Right atrium auricular region (tissue), 2 donors: Measurements from ENCODE around the gene ACTR3C. TPM values are rescaled to one million over a fixed set of nuclear protein-coding genes. Genes with fewer than 3 reads are reported as not detected.

Experiments
- DNase-seq: peaks from one replicate; pipeline ENCODE4 v3.0.0-alpha.2; 2019; ENCODE audit warnings: low spot score
- H3K27ac ChIP-seq, 2 donors: fragments of 200-600 bp; sonication (generic); 1 replicate in 1 of 2; 2 replicates in 1 of 2; pipeline ENCODE4 v1.5.1; 2016 to 2019
- H3K27me3 ChIP-seq, 2 donors: fragments of 200-600 bp; sonication (generic); one replicate each; pipeline versions ENCODE4 v1.5.1 to v1.6.0; 2017 to 2019
- H3K36me3 ChIP-seq: fragments of 200-600 bp; sonication (generic); one replicate; pipeline ENCODE4 v1.5.1; 2016
- H3K4me1 ChIP-seq, 2 donors: fragments of 200-600 bp; sonication (generic); one replicate each; pipeline versions ENCODE4 v1.5.1 to v1.6.0; 2017 to 2019
- H3K4me3 ChIP-seq, 2 donors: fragments of 200-600 bp; sonication (generic); 1 replicate in 1 of 2; 2 replicates in 1 of 2; pipeline ENCODE4 v1.5.1; 2017 to 2019; ENCODE audit warnings: mild to moderate bottlenecking in 1 of 2, moderate library complexity in 1 of 2
- H3K9me3 ChIP-seq, 2 donors: fragments of 200-600 bp; sonication (generic); one replicate each; pipeline ENCODE4 v1.5.1; 2019
- total RNA-seq, 2 donors: library from RNA; depleted of rRNA; stranded (reverse); fragments of >200 nt; gene quantifications; one replicate each; pipeline ENCODE4 v1.1.0, GENCODE V29; 2016
- TF ChIP-seq, protein P1 (sequence below), 2 donors: fragments of 200-600 bp; sonication (generic); IDR thresholded peaks; one replicate each; pipeline ENCODE4 v1.5.1; 2019; ENCODE audit warnings: antibody characterized with exemption in 2 of 2

The ACTR3C gene
- total RNA-seq, 2 donors from 2014 or later: 3.2 to 4.1 TPM

DNA sequence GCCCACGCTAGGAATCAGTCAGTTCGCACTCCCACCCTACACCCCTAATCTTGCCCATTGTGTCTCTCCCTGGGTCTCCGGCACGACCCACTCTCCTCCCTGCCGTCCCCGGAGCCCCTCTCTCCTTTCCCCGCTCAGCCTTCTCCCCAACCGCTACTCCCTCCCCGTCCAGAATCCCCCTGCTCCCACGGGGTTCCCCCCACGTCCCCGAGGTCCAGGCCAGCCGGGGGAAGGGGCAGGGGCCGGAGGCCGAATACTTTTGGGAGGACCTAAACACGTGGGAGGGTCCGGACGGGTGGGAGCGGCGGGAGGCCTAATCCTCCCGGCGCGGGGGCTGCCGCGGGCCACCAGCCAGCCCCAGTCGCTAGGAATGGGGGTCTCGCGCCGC, 17.5 kb upstream of the ACTR3C start:
- H3K27ac ChIP-seq: peak overlapping the region; percentile 70 to 71
- peaks cover 0 to 8% of the 10 kb centered on the region in 2 donors for H3K9me3 ChIP-seq
- TF ChIP-seq, protein P1, sequence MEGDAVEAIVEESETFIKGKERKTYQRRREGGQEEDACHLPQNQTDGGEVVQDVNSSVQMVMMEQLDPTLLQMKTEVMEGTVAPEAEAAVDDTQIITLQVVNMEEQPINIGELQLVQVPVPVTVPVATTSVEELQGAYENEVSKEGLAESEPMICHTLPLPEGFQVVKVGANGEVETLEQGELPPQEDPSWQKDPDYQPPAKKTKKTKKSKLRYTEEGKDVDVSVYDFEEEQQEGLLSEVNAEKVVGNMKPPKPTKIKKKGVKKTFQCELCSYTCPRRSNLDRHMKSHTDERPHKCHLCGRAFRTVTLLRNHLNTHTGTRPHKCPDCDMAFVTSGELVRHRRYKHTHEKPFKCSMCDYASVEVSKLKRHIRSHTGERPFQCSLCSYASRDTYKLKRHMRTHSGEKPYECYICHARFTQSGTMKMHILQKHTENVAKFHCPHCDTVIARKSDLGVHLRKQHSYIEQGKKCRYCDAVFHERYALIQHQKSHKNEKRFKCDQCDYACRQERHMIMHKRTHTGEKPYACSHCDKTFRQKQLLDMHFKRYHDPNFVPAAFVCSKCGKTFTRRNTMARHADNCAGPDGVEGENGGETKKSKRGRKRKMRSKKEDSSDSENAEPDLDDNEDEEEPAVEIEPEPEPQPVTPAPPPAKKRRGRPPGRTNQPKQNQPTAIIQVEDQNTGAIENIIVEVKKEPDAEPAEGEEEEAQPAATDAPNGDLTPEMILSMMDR (IDR thresholded peaks at IDR 0.05): no peak
- DNase-seq: no peak
- no peaks in the 10 kb centered on the region for H3K27me3 ChIP-seq
- H3K36me3 ChIP-seq: no peaks in the 10 kb centered on the region
- H3K4me1 ChIP-seq: peaks cover 0 to 38% of the 10 kb centered on the region in 2 donors
- peak overlapping the region; percentile 39 to 53 for H3K4me3 ChIP-seq

DNA sequence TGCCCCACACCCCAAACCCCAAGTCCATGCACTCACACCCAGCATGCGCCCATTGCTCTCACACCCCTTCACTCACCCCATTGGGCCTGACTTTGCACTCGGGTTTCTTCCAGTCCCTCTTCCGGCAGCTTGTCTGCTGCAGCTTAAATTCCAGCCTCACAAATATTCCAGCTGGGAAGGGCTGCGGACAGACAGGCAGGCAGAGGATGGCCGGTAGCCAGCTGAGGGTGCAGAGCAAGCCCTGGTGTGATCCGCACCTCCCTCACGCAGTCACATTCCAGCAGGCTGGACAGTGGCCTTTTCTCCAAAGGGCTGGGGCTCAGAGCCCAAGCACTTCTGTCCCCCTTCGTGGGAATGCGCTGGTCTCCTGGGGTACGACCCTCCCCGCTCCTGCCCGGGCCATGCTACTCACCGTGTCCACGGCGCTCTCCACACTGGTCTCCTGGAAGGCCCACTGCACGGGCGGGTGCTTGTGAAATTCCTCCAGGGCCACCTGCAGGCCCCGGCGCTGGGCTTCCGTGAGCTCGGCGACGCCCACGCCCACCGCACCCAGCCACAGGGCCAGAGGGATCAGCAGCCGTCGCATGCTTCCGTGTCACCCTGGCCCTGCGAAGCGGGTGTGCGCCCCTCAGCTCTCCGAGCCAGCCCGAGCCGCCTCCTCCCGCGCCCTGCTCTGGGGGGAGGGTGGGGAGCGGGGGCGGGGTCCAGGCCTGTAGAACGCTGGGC, 16.8 kb upstream of the ACTR3C start:
- TF ChIP-seq, protein P1 (IDR thresholded peaks at IDR 0.05): no peak
- H3K36me3 ChIP-seq: no peaks in the 10 kb centered on the region
- no peak for DNase-seq
- peaks cover 0 to 8% of the 10 kb centered on the region in 2 donors for H3K9me3 ChIP-seq
- peak overlapping the region; percentile 70 to 71 for H3K27ac ChIP-seq
- peak overlapping the region; percentile 39 to 53 for H3K4me3 ChIP-seq
- no peaks in the 10 kb centered on the region for H3K27me3 ChIP-seq
- H3K4me1 ChIP-seq: peaks cover 0 to 45% of the 10 kb centered on the region in 2 donors

GRCh38 chr7:150339409-150339809, 16.1 kb upstream of the ACTR3C start:
- no peak overlapping the region for H3K27ac ChIP-seq
- H3K4me3 ChIP-seq: no peak overlapping the region

DNA sequence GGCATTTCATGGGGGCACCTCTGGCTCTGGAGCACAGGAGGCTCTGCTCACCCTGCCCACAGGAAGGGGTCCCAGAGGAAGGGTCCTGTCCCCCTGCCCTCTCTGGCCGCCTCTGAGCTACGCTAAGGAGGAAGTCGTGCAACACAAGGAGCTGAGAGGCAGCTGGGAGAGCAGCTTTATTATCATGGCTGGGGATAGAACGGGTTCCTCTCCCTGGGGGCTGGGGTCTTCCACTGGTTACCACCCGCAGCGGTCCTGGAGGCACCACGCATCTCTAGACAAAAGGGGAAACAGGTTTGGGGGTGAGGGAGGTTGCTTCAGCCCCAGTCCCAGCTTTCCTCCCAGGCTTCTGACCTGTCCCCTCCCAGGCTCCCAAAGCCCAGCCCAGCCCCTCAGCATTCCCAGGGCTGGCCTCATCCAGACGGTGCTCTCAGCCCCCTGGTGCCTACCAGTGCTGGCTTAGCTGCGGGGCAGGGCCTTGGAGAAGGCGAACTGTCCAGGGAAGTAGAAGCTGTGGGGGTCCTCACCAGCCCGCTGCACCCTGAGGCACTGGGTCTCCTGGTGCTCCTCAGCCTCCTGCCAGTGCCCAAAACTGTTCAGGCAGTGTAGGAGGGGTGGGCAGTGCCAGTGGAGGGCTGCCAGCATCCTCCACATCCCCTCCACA, 15.0 kb upstream of the ACTR3C start:
- H3K36me3 ChIP-seq: no peaks in the 10 kb centered on the region
- H3K27me3 ChIP-seq: no peaks in the 10 kb centered on the region
- H3K9me3 ChIP-seq: no peaks in the 10 kb centered on the region
- TF ChIP-seq, protein P1 (IDR thresholded peaks at IDR 0.05): no peak
- peaks cover 0 to 45% of the 10 kb centered on the region in 2 donors for H3K4me1 ChIP-seq
- DNase-seq: no peak
- H3K27ac ChIP-seq: no peak overlapping the region
- H3K4me3 ChIP-seq: no peak overlapping the region

More at GRCh38 chr7:150339409-150339809, 16.1 kb upstream of the ACTR3C start:
- TF ChIP-seq, protein P1 (IDR thresholded peaks at IDR 0.05): no peak
- Histone ChIP-seq H3K4me1 (peaks cover 0 to 45% of the 10 kb centered on the region in 2 donors), H3K36me3 (no peaks in the 10 kb centered on the region), H3K27me3 (no peaks in the 10 kb centered on the region), H3K9me3 (peaks cover 0 to 6% of the 10 kb centered on the region in 2 donors)
- no peak for DNase-seq

- Histone ChIP-seq H3K9me3 (no peaks in the 10 kb centered on the region), H3K4me1 (peaks cover 0 to 45% of the 10 kb centered on the region in 2 donors), H3K36me3 (no peaks in the 10 kb centered on the region), H3K27me3 (no peaks in the 10 kb centered on the region), H3K27ac (no peak overlapping the region), H3K4me3 (no peak overlapping the region)
- no peak for DNase-seq
- TF ChIP-seq, protein P1 (IDR thresholded peaks at IDR 0.05): no peak
Observed at GRCh38 chr7:150337659-150338081, 14.3 kb upstream of the ACTR3C start.
